Naive B cell (primary cell): Measurements from ENCODE around the gene EPB42. TPM values are rescaled to one million over a fixed set of nuclear protein-coding genes. Genes with fewer than 3 reads are reported as not detected.

ENCODE experiments used
- ATAC-seq, 2 donors: fragments of 150-1000 bp; cut with Tn5 transposase; 2 replicates each; pipeline ENCODE4 v1.10.0; 2021; ENCODE audit warnings: low read depth in 2 of 2, mild to moderate bottlenecking in 2 of 2, moderate library complexity in 2 of 2
- DNase-seq: peaks from one replicate; pipeline ENCODE4 v3.0.0; 2022
- H3K27ac Mint-ChIP-seq, 6 donors: one replicate each; pipeline ENCODE4 v1.8.0; 2020 to 2022; ENCODE audit warnings: mild to moderate bottlenecking in 6 of 6, mixed read lengths in 6 of 6, moderate library complexity in 5 of 6, inconsistent platforms in 2 of 6
- H3K27me3 Mint-ChIP-seq, 3 donors: one replicate each; pipeline ENCODE4 v1.8.0; 2021 to 2022; ENCODE audit warnings: mixed read lengths in 3 of 3, mild to moderate bottlenecking in 1 of 3
- H3K36me3 Mint-ChIP-seq, 2 donors: one replicate each; pipeline ENCODE4 v1.8.0; 2020 to 2022; ENCODE audit warnings: mixed read lengths in 2 of 2, inconsistent platforms in 1 of 2, mild to moderate bottlenecking in 1 of 2
- H3K4me1 Mint-ChIP-seq, 3 donors: one replicate each; pipeline ENCODE4 v1.8.0; 2020 to 2022; ENCODE audit warnings: mixed read lengths in 3 of 3, inconsistent platforms in 1 of 3, mild to moderate bottlenecking in 1 of 3, moderate library complexity in 1 of 3
- H3K4me3 Mint-ChIP-seq, 8 donors: one replicate each; pipeline ENCODE4 v1.8.0; 2020 to 2022; ENCODE audit warnings: mild to moderate bottlenecking in 8 of 8, mixed read lengths in 8 of 8, moderate library complexity in 8 of 8, inconsistent platforms in 2 of 8
- H3K9me3 Mint-ChIP-seq, 7 donors: one replicate each; pipeline ENCODE4 v1.8.0; 2020 to 2022; ENCODE audit warnings: mixed read lengths in 7 of 7, mild to moderate bottlenecking in 5 of 7, inconsistent platforms in 2 of 7, moderate library complexity in 1 of 7
- polyA plus RNA-seq, 6 donors: library from polyadenylated mRNA; unstranded; fragments of 300-500 nt; fragmentation: Illumina TruSeq; gene quantifications; one replicate each; pipeline ENCODE4 v1.2.3, GENCODE V29; 2021; ENCODE audit warnings: low read depth in 6 of 6

The EPB42 gene
- polyA plus RNA-seq, 6 donors from 2014 or later: 0.17 TPM; not detected in 5

DNA sequence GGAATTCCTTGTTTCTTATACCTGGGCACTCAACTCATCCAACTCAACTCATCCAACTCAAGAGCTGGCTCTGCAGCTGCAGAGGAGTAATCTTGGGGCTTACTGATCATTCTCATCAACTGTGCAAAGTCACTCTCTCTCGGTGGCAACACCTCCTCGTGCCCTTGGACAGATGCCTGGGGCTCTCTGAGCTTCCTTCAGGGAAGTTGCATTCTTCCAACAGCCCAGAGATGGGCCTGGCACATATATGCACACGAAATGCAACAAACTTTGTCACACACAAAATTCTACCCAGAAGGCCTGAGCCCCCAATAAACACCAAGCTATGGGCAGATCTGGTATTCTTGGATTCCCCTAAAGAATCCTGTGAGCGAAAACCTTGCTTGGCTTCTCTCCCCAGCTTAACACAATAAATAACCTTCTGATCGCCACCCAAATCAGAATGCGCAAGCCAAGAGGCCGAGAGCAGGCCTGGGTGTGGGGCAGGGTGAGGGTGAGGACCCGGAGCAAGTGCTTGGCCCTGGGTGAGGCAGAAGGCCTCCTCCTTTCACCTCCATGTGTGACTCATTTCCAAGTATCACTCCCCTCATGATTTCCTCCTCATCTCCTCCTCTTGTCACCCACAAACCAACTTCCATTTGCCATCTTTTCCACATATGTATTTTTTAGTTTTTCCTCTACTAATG is 30.5 kb upstream of the EPB42 start:
- ATAC-seq: no peak
- H3K27me3 Mint-ChIP-seq: peaks cover 0 to 10% (median 8%) of the 10 kb centered on the region in 3 donors
- H3K4me1 Mint-ChIP-seq: peaks cover 14 to 17% (median 17%) of the 10 kb centered on the region in 3 donors
- no peak for DNase-seq
- H3K9me3 Mint-ChIP-seq: peaks cover 0 to 3% (median 0%) of the 10 kb centered on the region in 7 donors
- no peaks in the 10 kb centered on the region for H3K36me3 Mint-ChIP-seq
- H3K4me3 Mint-ChIP-seq: peak overlapping the region in 1 of 8 donors; percentile 48
- peak overlapping the region in 1 of 6 donors; percentile 2 for H3K27ac Mint-ChIP-seq

DNA sequence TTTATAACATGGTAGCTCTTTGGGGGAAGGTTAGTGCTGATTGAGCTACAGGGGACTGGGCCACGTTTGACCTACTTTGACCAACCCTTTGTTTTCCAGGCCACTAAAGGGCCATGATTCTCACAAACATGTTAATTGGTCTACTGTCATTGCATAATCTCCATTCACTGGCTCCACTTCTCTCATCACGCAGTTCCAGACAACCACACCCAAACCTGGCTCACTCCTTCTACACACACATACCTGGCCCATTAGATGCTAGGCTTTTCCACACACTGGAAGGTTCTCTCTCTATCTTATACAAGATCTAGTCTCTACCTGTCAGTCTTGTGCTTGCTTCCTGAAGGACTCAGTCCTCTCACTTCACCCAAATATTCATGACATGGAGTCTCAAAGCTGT is 30.0 kb upstream of the EPB42 start:
- H3K4me3 Mint-ChIP-seq: no peak overlapping the region

DNA sequence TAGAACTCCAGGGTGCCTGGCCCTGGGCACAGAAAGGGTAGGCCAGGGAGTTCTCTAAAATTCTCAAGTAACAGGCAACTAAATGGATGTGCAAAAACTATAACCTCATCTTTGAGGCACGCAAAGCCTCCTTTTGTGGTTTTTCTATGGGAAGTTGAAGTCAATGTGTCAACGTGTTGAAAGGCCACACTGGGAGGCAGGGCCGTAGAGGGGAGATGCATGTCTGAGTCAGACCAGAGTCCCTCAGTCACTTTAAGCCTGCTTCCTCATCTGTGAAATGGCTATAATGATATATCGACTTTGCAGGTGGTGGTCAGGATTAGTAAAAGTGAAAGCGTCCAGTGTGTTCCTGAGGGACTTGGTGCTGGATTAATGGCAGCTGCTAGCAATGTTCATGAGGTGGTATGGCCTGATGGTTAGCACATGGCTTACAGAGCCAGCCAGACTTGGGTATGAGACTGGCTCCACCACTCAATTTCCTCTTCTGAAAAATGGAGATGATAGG is 28.9 kb upstream of the EPB42 start:
- ATAC-seq (no peak), DNase-seq (no peak)
- Mint-ChIP-seq H3K9me3 (peaks cover 0 to 3% (median 0%) of the 10 kb centered on the region in 7 donors), H3K27ac (peak overlapping the region in 1 of 6 donors; percentile 59), H3K36me3 (no peaks in the 10 kb centered on the region), H3K4me1 (peaks cover 14 to 17% (median 16%) of the 10 kb centered on the region in 3 donors), H3K27me3 (peaks cover 0 to 5% (median 5%) of the 10 kb centered on the region in 3 donors), H3K4me3 (no peak overlapping the region)

More for the DNA sequence above, 30.0 kb upstream of the EPB42 start:
- peaks cover 14 to 17% (median 17%) of the 10 kb centered on the region in 3 donors for H3K4me1 Mint-ChIP-seq
- peak overlapping the region in 2 of 6 donors; percentile 8 to 32 for H3K27ac Mint-ChIP-seq
- no peak for ATAC-seq
- H3K9me3 Mint-ChIP-seq: peaks cover 0 to 3% (median 0%) of the 10 kb centered on the region in 7 donors
- no peak for DNase-seq
- H3K36me3 Mint-ChIP-seq: no peaks in the 10 kb centered on the region
- H3K27me3 Mint-ChIP-seq: peaks cover 0 to 10% (median 8%) of the 10 kb centered on the region in 3 donors

DNA sequence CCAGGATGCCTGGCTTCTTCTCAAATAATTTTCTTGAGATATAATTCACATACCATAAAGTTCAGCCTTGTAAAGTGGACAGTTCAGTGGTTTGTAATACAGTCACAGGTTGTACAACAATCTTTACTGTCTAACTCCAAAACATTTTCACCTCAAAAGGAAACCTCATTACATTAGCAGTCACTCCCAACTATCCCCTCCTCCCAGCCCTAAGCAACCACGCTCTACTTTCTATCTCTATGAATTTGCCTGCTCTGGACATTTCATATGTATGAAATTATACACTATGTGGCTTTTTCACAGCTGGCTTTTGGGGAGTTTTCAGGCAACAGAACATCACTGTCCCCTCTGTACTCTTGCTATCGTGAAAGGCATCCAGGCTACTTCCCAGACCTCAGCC is 28.4 kb upstream of the EPB42 start:
- Mint-ChIP-seq H3K27me3 (peaks cover 0 to 8% (median under 1%) of the 10 kb centered on the region in 3 donors), H3K27ac (no peak overlapping the region), H3K9me3 (peaks cover 0 to 3% (median 0%) of the 10 kb centered on the region in 7 donors), H3K4me1 (peaks cover 12 to 17% (median 14%) of the 10 kb centered on the region in 3 donors), H3K4me3 (no peak overlapping the region), H3K36me3 (no peaks in the 10 kb centered on the region)
- ATAC-seq (no peak), DNase-seq (no peak)

DNA sequence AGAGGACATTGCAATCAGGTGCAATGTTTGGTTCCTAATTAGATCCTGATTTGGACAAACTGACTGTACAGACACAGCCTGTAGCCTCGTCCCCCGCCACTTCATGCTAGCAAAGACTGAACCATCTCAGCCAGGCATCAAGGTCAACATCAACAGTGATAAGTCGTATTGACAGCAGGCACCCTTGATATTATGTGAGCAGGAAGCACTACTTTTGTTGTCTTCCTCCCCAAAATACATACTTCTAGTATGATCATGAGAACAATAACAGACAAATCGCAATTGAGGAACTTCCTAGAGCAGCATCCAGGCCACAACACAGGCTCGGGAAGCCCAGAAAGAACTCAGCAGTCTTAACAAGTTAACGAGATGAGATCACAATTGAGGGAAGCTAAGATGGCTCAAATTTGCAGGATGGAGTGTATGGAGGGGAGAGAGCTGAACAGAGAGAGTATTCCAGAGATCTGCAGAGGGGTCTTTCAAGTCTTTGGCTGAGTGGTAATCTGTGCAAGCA is 25.5 kb upstream of the EPB42 start:
- peaks cover 0 to 3% (median 0%) of the 10 kb centered on the region in 7 donors for H3K9me3 Mint-ChIP-seq
- no peak overlapping the region for H3K4me3 Mint-ChIP-seq
- H3K4me1 Mint-ChIP-seq: peaks cover 0 to 6% (median 5%) of the 10 kb centered on the region in 3 donors
- ATAC-seq (no peak), DNase-seq (no peak)
- no peak overlapping the region for H3K27ac Mint-ChIP-seq
- peaks cover 0 to 6% (median 0%) of the 10 kb centered on the region in 3 donors for H3K27me3 Mint-ChIP-seq
- H3K36me3 Mint-ChIP-seq: no peaks in the 10 kb centered on the region

DNA sequence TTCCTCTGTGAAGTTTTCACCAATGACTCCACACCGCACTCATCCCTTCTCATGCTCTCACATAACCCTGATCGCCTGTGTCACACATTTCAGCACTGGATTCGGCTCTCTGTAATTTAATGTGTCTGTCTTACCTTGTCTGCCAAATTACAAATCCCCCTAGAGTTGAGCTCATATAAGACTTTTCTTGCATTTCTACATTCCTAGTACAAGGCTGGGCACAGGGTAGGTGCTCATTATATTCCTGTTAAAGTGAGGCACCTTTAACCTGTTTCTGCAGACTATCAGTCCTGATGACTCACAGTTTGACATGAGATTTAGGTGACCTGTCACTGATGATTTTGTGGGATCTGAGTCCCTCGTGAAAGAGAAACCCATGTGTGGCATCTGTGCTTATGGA is 23.3 kb upstream of the EPB42 start:
- peaks cover 0 to 3% (median 0%) of the 10 kb centered on the region in 7 donors for H3K9me3 Mint-ChIP-seq
- DNase-seq: no peak
- H3K4me3 Mint-ChIP-seq: no peak overlapping the region
- H3K27me3 Mint-ChIP-seq: peaks cover 0 to 6% (median 0%) of the 10 kb centered on the region in 3 donors
- no peaks in the 10 kb centered on the region for H3K36me3 Mint-ChIP-seq
- no peak overlapping the region for H3K27ac Mint-ChIP-seq
- ATAC-seq: no peak
- H3K4me1 Mint-ChIP-seq: peaks cover 1 to 7% (median 5%) of the 10 kb centered on the region in 3 donors

DNA sequence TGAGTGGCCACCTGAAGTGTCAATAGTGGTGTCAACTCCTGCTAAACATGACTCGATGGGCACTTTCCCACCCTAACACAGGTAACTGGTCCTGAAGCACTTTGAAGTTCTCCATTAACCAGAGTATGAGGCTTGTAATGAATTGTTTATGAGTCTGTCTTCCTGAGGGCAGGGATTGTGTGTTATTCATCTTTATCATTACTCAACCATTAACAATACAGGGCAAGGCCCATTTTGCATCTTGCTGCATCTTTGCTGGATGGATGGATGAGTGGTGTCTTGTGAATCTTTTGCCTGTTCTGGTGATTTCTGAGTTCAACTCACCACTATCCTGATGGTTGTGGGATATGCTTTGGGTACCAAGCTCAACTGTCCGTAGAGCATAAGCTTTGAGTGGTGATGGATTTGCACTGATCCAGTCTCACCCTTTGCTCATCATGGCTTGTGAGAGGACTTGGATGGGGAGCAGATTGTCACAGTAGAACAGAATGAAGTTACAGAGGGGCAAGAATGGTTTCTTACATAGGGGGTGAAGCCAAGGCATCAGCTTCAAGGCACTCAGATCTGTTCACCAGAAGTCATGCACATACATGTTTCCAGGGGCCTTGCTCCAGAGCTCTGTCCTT is 22.3 kb upstream of the EPB42 start:
- Mint-ChIP-seq H3K9me3 (peaks cover 0 to 3% (median 0%) of the 10 kb centered on the region in 7 donors), H3K4me3 (no peak overlapping the region), H3K27me3 (peaks cover 0 to 7% (median 4%) of the 10 kb centered on the region in 3 donors), H3K27ac (no peak overlapping the region), H3K4me1 (peaks cover 1 to 14% (median 14%) of the 10 kb centered on the region in 3 donors), H3K36me3 (no peaks in the 10 kb centered on the region)
- DNase-seq (no peak), ATAC-seq (no peak)

DNA sequence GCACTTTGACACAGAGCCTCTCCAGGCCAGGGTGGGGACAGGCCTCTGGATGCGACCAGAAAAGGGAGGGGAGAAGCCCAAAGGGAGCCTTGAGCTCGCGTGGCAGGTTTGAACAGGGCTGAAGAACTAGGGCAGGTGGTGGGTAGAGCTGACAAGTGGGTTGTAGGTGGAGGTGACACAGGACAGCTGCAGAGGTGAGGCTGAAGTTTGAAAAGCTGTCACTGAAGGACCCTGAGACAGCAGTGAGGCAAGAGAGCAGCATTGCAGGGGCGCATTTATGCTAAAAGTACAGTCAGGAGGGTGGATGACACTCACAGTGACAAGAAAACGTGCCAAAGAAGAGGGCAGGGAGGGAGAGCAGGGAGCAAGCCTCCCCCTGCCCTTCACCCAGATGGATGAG is 21.8 kb upstream of the EPB42 start:
- no peak for ATAC-seq
- DNase-seq: no peak
- Mint-ChIP-seq H3K4me3 (no peak overlapping the region), H3K4me1 (peaks cover 4 to 17% (median 14%) of the 10 kb centered on the region in 3 donors), H3K9me3 (peaks cover 0 to 3% (median 0%) of the 10 kb centered on the region in 7 donors), H3K36me3 (no peaks in the 10 kb centered on the region), H3K27ac (no peak overlapping the region), H3K27me3 (peaks cover 0 to 13% (median 9%) of the 10 kb centered on the region in 3 donors)

DNA sequence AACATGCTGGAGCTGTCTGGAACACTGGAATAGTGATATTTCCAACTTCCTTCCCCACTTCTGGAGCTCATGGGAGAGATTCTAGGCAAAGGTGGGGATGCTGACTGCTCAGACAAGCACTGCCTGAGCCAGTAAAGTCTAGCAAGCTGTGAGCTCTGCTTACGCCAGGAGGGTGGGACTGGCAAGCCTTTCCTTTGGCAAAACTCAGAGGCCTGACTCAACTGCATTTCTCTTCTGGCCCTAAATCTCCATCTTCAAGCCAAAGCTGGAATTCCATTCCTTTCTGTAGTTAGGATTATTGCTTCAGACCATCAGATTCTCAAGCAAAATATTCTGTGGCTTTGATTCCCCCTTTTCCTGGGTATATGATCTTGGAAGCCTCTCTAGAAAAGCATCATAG is 20.3 kb upstream of the EPB42 start:
- no peaks in the 10 kb centered on the region for H3K36me3 Mint-ChIP-seq
- peak overlapping the region in 1 of 6 donors; percentile 45 for H3K27ac Mint-ChIP-seq
- peaks cover 0 to 16% (median 9%) of the 10 kb centered on the region in 3 donors for H3K27me3 Mint-ChIP-seq
- H3K4me3 Mint-ChIP-seq: no peak overlapping the region
- H3K9me3 Mint-ChIP-seq: no peaks in the 10 kb centered on the region
- H3K4me1 Mint-ChIP-seq: peaks cover 7 to 23% (median 14%) of the 10 kb centered on the region in 3 donors
- no peak for DNase-seq
- no peak for ATAC-seq

DNA sequence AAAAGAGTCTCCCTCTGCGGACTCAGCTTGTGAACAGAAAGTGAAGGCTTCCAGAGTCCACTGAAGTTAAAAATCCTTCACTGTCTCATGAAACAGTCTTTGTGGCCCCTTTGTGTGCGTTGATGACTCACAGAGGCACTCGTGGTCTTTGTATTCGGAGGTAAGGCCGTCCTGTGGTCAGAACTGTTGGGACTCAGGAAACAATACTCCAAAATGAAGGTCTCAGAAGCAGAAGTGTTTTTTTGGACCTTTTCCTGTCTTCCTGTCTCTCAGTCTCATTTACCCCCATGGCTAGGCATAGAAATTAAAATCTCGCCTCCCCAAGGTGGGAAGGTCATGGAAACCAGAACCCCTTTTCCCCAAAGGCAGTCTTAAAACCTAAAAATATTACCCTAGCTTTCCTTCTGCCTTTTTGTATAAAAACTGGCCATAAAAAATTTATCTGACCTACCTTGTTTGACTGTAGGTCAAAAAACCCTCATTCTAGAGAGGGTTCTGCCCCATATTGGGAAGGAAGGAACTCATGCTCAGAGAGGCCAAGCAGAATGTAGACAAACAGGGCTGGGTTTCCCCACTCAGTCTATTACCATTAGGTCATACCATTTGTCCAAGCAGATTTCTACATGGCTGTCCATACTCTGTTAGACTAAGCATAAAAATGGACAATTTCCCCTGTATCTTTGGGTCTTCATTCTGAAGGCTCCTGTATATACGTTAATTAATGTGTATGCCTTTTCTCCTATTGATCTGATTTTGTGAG is 19.1 kb upstream of the EPB42 start:
- H3K4me1 Mint-ChIP-seq: peaks cover 11 to 28% (median 16%) of the 10 kb centered on the region in 3 donors
- no peak for ATAC-seq
- H3K27ac Mint-ChIP-seq: peak overlapping the region in 1 of 6 donors; percentile 56
- H3K27me3 Mint-ChIP-seq: peaks cover 0 to 21% (median 9%) of the 10 kb centered on the region in 3 donors
- no peak overlapping the region for H3K4me3 Mint-ChIP-seq
- DNase-seq: no peak
- no peaks in the 10 kb centered on the region for H3K36me3 Mint-ChIP-seq
- no peaks in the 10 kb centered on the region for H3K9me3 Mint-ChIP-seq

DNA sequence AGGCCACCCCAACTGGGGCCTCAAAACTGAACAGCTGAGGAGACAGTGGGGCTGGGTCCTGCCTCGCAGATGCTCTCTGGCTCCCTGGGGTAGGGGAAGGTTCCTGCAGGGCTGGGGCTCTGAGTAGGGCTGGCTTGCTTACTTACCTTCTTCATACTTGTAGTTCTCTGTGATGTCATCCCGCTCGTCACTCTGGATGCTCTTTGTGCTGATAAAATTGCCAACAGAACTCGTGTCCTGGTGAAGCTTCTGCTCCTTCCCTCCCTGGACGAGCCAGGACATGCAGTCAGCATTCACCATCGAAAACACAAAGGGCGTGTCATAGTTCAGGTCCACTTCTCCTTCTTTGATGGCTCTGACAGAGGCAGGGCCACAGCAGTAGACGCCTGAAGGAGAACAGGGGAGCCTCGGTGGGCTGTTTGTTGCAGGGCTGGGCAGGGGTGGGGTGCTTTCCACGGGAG is 17.9 kb upstream of the EPB42 start:
- Mint-ChIP-seq H3K4me3 (no peak overlapping the region), H3K9me3 (no peaks in the 10 kb centered on the region), H3K36me3 (no peaks in the 10 kb centered on the region), H3K27ac (no peak overlapping the region), H3K4me1 (peaks cover 11 to 28% (median 16%) of the 10 kb centered on the region in 3 donors), H3K27me3 (peaks cover 0 to 15% (median 9%) of the 10 kb centered on the region in 3 donors)
- ATAC-seq: no peak
- DNase-seq: no peak

DNA sequence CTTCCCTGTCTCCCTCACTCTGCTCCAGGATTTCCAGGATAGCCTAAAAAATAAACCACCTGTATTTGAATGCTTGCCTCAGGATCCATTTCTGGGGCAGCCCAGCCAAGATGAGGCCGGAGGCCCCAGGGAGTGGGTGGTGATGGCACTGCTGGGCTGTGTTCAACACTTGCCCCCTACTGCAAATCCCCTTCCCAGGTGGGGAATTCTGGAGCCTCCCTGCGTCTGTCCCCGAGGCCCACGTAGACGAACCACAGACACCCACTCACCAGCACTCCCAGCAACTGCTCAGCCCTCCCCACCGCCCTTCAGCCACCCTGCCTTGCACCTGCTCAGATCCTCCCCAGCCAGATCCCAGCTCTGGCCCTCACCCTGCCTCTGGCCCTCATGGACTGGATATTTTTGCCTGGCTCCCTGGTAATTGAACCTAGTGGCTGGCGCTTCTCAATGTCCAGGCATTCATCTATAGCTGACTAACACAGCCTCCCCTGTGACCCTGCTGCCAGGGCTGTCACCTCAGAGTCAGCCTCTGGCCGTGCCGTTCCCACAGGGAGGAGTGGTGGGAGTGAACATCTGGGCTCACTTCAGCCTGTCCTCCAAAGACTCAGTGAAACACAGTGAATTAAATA is 17.1 kb upstream of the EPB42 start:
- Mint-ChIP-seq H3K27me3 (peaks cover 0 to 15% (median 9%) of the 10 kb centered on the region in 3 donors), H3K36me3 (no peaks in the 10 kb centered on the region), H3K27ac (peak overlapping the region in 3 of 6 donors; percentile 44 to 75 (median 59)), H3K4me3 (peak overlapping the region in 2 of 8 donors; percentile 5 to 35), H3K9me3 (no peaks in the 10 kb centered on the region), H3K4me1 (peaks cover 11 to 28% (median 16%) of the 10 kb centered on the region in 3 donors)
- DNase-seq (no peak), ATAC-seq (no peak)
